H1 (cell line): ENCODE measurements around the gene NOSIP. TPM values are rescaled to one million over a fixed set of nuclear protein-coding genes. Genes with fewer than 3 reads are reported as not detected.

Experiments used
- CTCF ChIA-PET: fragments of 300-600 bp; sonication (Branson Sonifier 250); formaldehyde crosslinking; loops from one replicate; lab custom pipeline; 2021; ENCODE audit not compliant: partially characterized antibody; lab: Charles Lee
- POLR2A ChIA-PET: fragments of 300-600 bp; sonication (Branson Sonifier 250); formaldehyde crosslinking; loops from one replicate; lab custom pipeline; 2021; ENCODE audit warnings: inconsistent platforms; ENCODE audit not compliant: partially characterized antibody; lab: Charles Lee
- DNase-seq, 2 experiments: peaks; one replicate each; pipeline versions ENCODE4 v3.0.0 to v3.0.0-alpha.2; 2010 to 2022; ENCODE audit warnings: low spot score in 2 of 2, low read depth in 1 of 2, mixed read lengths in 1 of 2
- FAIRE-seq: peaks from 2 replicates; lab custom pipeline; 2011; peaks lifted over from hg19 to GRCh38; lab: Jason Lieb, UNC
- H2AFZ ChIP-seq: 2 replicates; pipeline ENCODE4 v1.8.1; 2012; ENCODE audit warnings: low read length, inconsistent platforms
- H2AK5ac ChIP-seq: 2 replicates; pipeline ENCODE4 v1.6.1; 2013; ENCODE audit warnings: low read depth, low read length
- H2BK120ac ChIP-seq: replicated peaks from 2 replicates; pipeline ENCODE3; 2013; ENCODE audit warnings: low read depth, low read length, inconsistent platforms
- H2BK12ac ChIP-seq: 2 replicates; pipeline ENCODE4 v1.6.1; 2013; ENCODE audit warnings: low read depth, low read length
- H2BK15ac ChIP-seq: 2 replicates; pipeline ENCODE4 v1.6.1; 2013; ENCODE audit warnings: low read length
- H2BK20ac ChIP-seq: 2 replicates; pipeline ENCODE4 v1.6.1; 2013; ENCODE audit warnings: low read length
- H2BK5ac ChIP-seq: 2 replicates; pipeline ENCODE4 v1.6.1; 2013; ENCODE audit warnings: low read depth, low read length
- H3K14ac ChIP-seq: 2 replicates; pipeline ENCODE4 v1.6.1; 2013; ENCODE audit warnings: inconsistent platforms; ENCODE audit not compliant: insufficient read length
- H3K18ac ChIP-seq: 2 replicates; pipeline ENCODE4 v1.6.1; 2013; ENCODE audit warnings: low read length; ENCODE audit errors: extremely low read depth
- H3K23ac ChIP-seq: 2 replicates; pipeline ENCODE4 v1.6.1; 2013; ENCODE audit warnings: inconsistent platforms; ENCODE audit not compliant: insufficient read length
- H3K23me2 ChIP-seq: 2 replicates; pipeline ENCODE4 v1.6.1; 2013; ENCODE audit warnings: low read depth, low read length
- H3K27ac ChIP-seq: 2 replicates; pipeline ENCODE4 v1.6.1; 2011; ENCODE audit warnings: low read depth, low read length, inconsistent platforms
- H3K27me3 ChIP-seq, 4 experiments: replicated peaks in 1 of 4; 1 replicate in 1 of 4; 2 replicates in 3 of 4; pipeline versions ENCODE4 v1.6.1 to v1.8.1; 2011 to 2013; ENCODE audit warnings: low read length in 3 of 4, mild to moderate bottlenecking in 3 of 4, inconsistent platforms in 2 of 4, mixed read lengths in 2 of 4, moderate library complexity in 1 of 4; ENCODE audit not compliant: control insufficient read depth in 3 of 4, insufficient read depth in 3 of 4; ENCODE audit errors: extremely low read depth in 1 of 4
- H3K36me3 ChIP-seq, 4 experiments: 2 replicates each; pipeline versions ENCODE4 v1.6.1 to v1.8.1; 2011 to 2013; ENCODE audit warnings: mild to moderate bottlenecking in 4 of 4, low read length in 3 of 4, moderate library complexity in 2 of 4, control low read depth in 1 of 4, inconsistent platforms in 1 of 4; ENCODE audit not compliant: insufficient read depth in 4 of 4, control insufficient read depth in 2 of 4
- H3K4ac ChIP-seq: replicated peaks from 2 replicates; pipeline ENCODE3; 2013; ENCODE audit warnings: low read length, low read depth, mixed read lengths, inconsistent platforms; ENCODE audit not compliant: insufficient read length
- H3K4me1 ChIP-seq, 4 experiments: replicated peaks in 1 of 4; 1 replicate in 1 of 4; 2 replicates in 3 of 4; pipeline versions ENCODE4 v1.6.1 to v1.8.1; 2011 to 2013; ENCODE audit warnings: low read length in 3 of 4, inconsistent platforms in 2 of 4, mixed read lengths in 1 of 4; ENCODE audit not compliant: insufficient read depth in 4 of 4, control insufficient read depth in 3 of 4
- H3K4me2 ChIP-seq, 2 experiments: 2 replicates each; pipeline versions ENCODE4 v1.6.1 to v1.8.1; 2011 to 2013; ENCODE audit warnings: low read depth in 2 of 2, low read length in 2 of 2, control low read depth in 1 of 2, inconsistent platforms in 1 of 2, mild to moderate bottlenecking in 1 of 2; ENCODE audit not compliant: insufficient read depth in 1 of 2
- H3K4me3 ChIP-seq, 4 experiments: fragments of 200-600, 300-600 bp in 1 of 4; sonication (generic), shearing (Covaris generic), sonication (Bioruptor Twin) in 1 of 4; 2 replicates each; pipeline versions ENCODE4 v1.5.1 to v1.8.1; 2011 to 2016; ENCODE audit warnings: low read length in 4 of 4, low read depth in 3 of 4, control low read depth in 2 of 4, inconsistent platforms in 2 of 4, mild to moderate bottlenecking in 2 of 4, mixed read lengths in 1 of 4, moderate library complexity in 1 of 4; ENCODE audit not compliant: insufficient read depth in 2 of 4; ENCODE audit errors: extremely low read depth in 1 of 4
- H3K56ac ChIP-seq: replicated peaks from 2 replicates; pipeline ENCODE3; 2013; ENCODE audit warnings: low read depth, mild to moderate bottlenecking, mixed read lengths, low read length, inconsistent platforms; ENCODE audit not compliant: insufficient read length
- H3K79me1 ChIP-seq: 2 replicates; pipeline ENCODE4 v1.6.1; 2013; ENCODE audit warnings: low read depth, low read length, control low read depth
- H3K79me2 ChIP-seq, 2 experiments: 2 replicates each; pipeline versions ENCODE4 v1.6.1 to v1.8.1; 2012 to 2013; ENCODE audit warnings: low read length in 2 of 2, mild to moderate bottlenecking in 2 of 2, inconsistent platforms in 1 of 2; ENCODE audit not compliant: insufficient read depth in 2 of 2, control insufficient read depth in 1 of 2
- H3K9ac ChIP-seq, 4 experiments: replicated peaks in 1 of 4; 1 replicate in 1 of 4; 2 replicates in 3 of 4; pipeline versions ENCODE4 v1.6.1 to v1.8.1; 2011 to 2013; ENCODE audit warnings: low read depth in 3 of 4, low read length in 3 of 4, control low read depth in 2 of 4, mild to moderate bottlenecking in 2 of 4, moderate library complexity in 2 of 4, inconsistent platforms in 1 of 4; ENCODE audit errors: extremely low read depth in 1 of 4
- H3K9me3 ChIP-seq, 2 experiments: 2 replicates each; pipeline versions ENCODE4 v1.6.1 to v1.8.1; 2012 to 2013; ENCODE audit warnings: mild to moderate bottlenecking in 2 of 2, moderate library complexity in 2 of 2, control low read depth in 1 of 2, inconsistent platforms in 1 of 2, low read depth in 1 of 2, low read length in 1 of 2, mixed read lengths in 1 of 2; ENCODE audit not compliant: insufficient read depth in 2 of 2
- H4K20me1 ChIP-seq, 2 experiments: replicated peaks in 1 of 2; 2 replicates each; pipeline versions ENCODE3 to v1.8.1; 2011 to 2013; ENCODE audit warnings: inconsistent platforms in 2 of 2, low read length in 2 of 2, mild to moderate bottlenecking in 1 of 2; ENCODE audit not compliant: insufficient read depth in 2 of 2, control insufficient read depth in 1 of 2
- H4K5ac ChIP-seq: 2 replicates; pipeline ENCODE4 v1.6.1; 2013; ENCODE audit warnings: low read length, low read depth, mixed read lengths, inconsistent platforms; ENCODE audit not compliant: insufficient read length
- H4K8ac ChIP-seq: 2 replicates; pipeline ENCODE4 v1.8.0; 2013; ENCODE audit warnings: mild to moderate bottlenecking, moderate library complexity, low read length, inconsistent platforms; ENCODE audit not compliant: insufficient read depth; ENCODE audit errors: extremely low read depth
- H4K91ac ChIP-seq: replicated peaks from 2 replicates; pipeline ENCODE3; 2013; ENCODE audit warnings: low read length, mixed read lengths, inconsistent platforms; ENCODE audit not compliant: insufficient read length
- BRCA1 ChIP-seq: IDR thresholded peaks from 2 replicates; pipeline ENCODE4 v1.6.1; 2012; ENCODE audit warnings: low read depth, low read length, improper control_type of control experiment
- CBX5 ChIP-seq: fragments of 300-800, 300-1000 bp; sonication (generic); IDR thresholded peaks from 2 replicates; pipeline ENCODE4 v1.7.1; 2016; ENCODE audit warnings: antibody characterized with exemption, low read length, low read depth
- CHD2 ChIP-seq: IDR thresholded peaks from 2 replicates; pipeline ENCODE4 v1.6.1; 2012; ENCODE audit warnings: low read length, improper control_type of control experiment
- EZH2 ChIP-seq: fragments of 200-600 bp; sonication (generic); IDR thresholded peaks from 2 replicates; pipeline ENCODE4 v1.7.1; 2012; ENCODE audit warnings: low read depth, mild to moderate bottlenecking, moderate library complexity, low read length, inconsistent platforms; ENCODE audit not compliant: severe bottlenecking
- HDAC2 ChIP-seq, 2 experiments: fragments of 300-600 bp in 1 of 2; sonication (generic) in 1 of 2; IDR thresholded peaks; 2 replicates each; pipeline ENCODE4 v1.6.1; 2011 to 2012; ENCODE audit warnings: low read depth in 2 of 2, low read length in 2 of 2, mild to moderate bottlenecking in 2 of 2, moderate library complexity in 2 of 2, borderline replicate concordance in 1 of 2, inconsistent platforms in 1 of 2
- MAFK ChIP-seq: IDR thresholded peaks from 2 replicates; pipeline ENCODE4 v1.6.1; 2012; ENCODE audit warnings: low read depth, mild to moderate bottlenecking, improper control_type of control experiment, low read length
- SAP30 ChIP-seq: fragments of 300-600 bp; sonication (generic); IDR thresholded peaks from 2 replicates; pipeline ENCODE4 v1.7.1; 2012; ENCODE audit warnings: low read length, moderate library complexity, mild to moderate bottlenecking, inconsistent platforms; ENCODE audit not compliant: insufficient read depth, insufficient replicate concordance
- SIN3A ChIP-seq, 2 experiments: IDR thresholded peaks in 1 of 2; conservative IDR thresholded peaks in 1 of 2; 2 replicates each; pipeline ENCODE4 v1.6.1; 2011 to 2012; ENCODE audit warnings: low read length in 2 of 2, improper control_type of control experiment in 1 of 2, low read depth in 1 of 2, mild to moderate bottlenecking in 1 of 2
- SIX5 ChIP-seq: IDR thresholded peaks from 2 replicates; pipeline ENCODE4 v1.6.1; 2011; ENCODE audit warnings: mild to moderate bottlenecking, low read depth, low read length
- SP4 ChIP-seq: IDR thresholded peaks from 2 replicates; pipeline ENCODE4 v1.6.1; 2012; ENCODE audit warnings: low read length, inconsistent platforms
- TEAD4 ChIP-seq: IDR thresholded peaks from 2 replicates; pipeline ENCODE4 v1.6.1; 2012; ENCODE audit warnings: low read depth, low read length, inconsistent platforms, mixed read lengths
- ZNF274 ChIP-seq: IDR thresholded peaks from 2 replicates; pipeline ENCODE4 v1.7.0; 2012; ENCODE audit warnings: low read length, borderline replicate concordance; ENCODE audit errors: extremely low read depth
- WGBS, 2 experiments: shearing (Covaris generic) in 1 of 2; methylation state at CpG; one replicate each; pipeline versions ENCODE4 v1.1.6 to v1.1.7; 2013 to 2015; ENCODE audit warnings: low lambda C conversion rate in 2 of 2, mixed read lengths in 2 of 2, inconsistent platforms in 1 of 2, low coverage in 1 of 2, missing lambda C conversion rate in 1 of 2; ENCODE audit not compliant: insufficient replicate concordance in 2 of 2, insufficient coverage in 1 of 2, insufficient read length in 1 of 2; ENCODE audit errors: extremely low coverage in 1 of 2, missing lambda C conversion rate in 1 of 2; 5-methylcytosine and 5-hydroxymethylcytosine counted together
- polyA plus RNA-seq, 7 experiments: library from polyadenylated mRNA; depleted of rRNA in 3 of 7; stranded (reverse) in 5 of 7; unstranded in 2 of 7; fragments of >200 nt in 5 of 7; fragments of 200-250 nt in 2 of 7; gene quantifications; 1 replicate in 5 of 7; 2 replicates in 1 of 7; 4 replicates in 1 of 7; pipeline versions ENCODE4 v1.2.1 to v1.2.3, GENCODE V29; 2011 to 2013; ENCODE audit warnings: missing spikeins in 2 of 7, mixed read lengths in 2 of 7
- total RNA-seq: library from RNA; stranded (reverse); fragmentation: NEBNext Ultra II Directional; extraction: Animal tissue kit (Norgen Biotek cat#: 25700); gene quantifications from 2 replicates; pipeline ENCODE4 v1.2.1, GENCODE V29; 2021

Gene NOSIP
- total and polyA plus RNA-seq, 2 of the 8 experiments (the other 6 are each of a cell fraction or from before 2014, with no cell fraction given), result 85.1 to 192 TPM

DNA sequence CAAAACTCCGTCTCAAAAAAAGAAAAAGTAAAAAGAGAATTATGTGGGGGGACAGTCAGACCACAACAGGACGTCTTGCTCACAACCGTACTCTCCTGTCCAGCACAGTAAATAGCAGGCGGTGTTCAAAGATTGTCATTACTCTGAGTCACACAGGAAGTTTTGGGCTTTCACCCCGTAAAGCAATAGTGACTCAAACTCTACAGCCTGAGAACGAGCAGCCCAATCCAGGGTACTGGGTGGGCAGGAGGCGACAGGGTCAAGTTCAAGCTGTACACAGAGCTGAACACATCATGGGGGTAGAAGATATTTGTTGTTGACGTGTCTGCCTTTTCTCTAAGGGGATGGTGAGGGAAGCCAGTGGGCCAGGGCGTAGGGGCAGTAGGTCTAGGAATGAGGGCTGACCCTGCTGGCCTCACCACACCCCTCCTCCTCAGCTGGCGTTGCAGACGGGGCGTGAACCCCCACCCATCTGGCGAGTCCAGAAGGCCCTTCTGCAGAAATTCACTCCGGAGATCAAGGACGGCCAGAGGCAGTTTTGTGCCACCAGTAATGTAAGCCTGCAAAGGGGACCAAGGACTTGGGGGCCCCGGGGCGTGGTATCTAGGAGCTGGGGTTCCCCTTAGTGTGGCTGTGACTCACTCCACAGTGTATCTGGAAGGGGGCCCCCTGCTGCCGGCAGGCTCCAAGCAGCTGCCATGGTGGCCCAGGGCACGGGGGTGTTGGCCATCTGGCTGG is 33.9 kb upstream of the NOSIP start:
- Histone ChIP-seq H3K23me2 (no peaks in the 10 kb centered on the region), H3K4me1 (no peaks in the 10 kb centered on the region), H4K8ac (no peak overlapping the region; the same call in 1 of the 2 replicates), H3K4ac (no peak overlapping the region), H3K27me3 (no peaks in the 10 kb centered on the region), H3K4me2 (no peak overlapping the region), H2BK5ac (no peak overlapping the region), H3K56ac (no peak overlapping the region), H3K18ac (no peak overlapping the region), H2BK20ac (no peak overlapping the region), H3K4me3 (no peak overlapping the region), H4K20me1 (peaks cover 14 to 24% of the 10 kb centered on the region in 2 experiments), H3K9me3 (no peaks in the 10 kb centered on the region), H3K23ac (no peak overlapping the region), H2AK5ac (no peak overlapping the region), H3K14ac (no peak overlapping the region), H3K79me1 (peaks cover 12% of the 10 kb centered on the region), H2BK15ac (no peak overlapping the region), H2AFZ (no peak overlapping the region), H2BK120ac (no peak overlapping the region), H3K79me2 (peaks cover 0 to 38% of the 10 kb centered on the region in 2 experiments; a peak in 2 of 4 replicates), H3K9ac (no peak overlapping the region), H4K5ac (no peak overlapping the region), H4K91ac (no peak overlapping the region), H3K27ac (no peak overlapping the region), H2BK12ac (no peak overlapping the region), H3K36me3 (peaks cover 15 to 62% (median 35%) of the 10 kb centered on the region in 4 experiments)
- CTCF ChIA-PET, result interaction anchor here (1.0 to 1.5 kb wide), 4 partner anchors 9 to 71 kb away, joined by 3 to 6 read pairs (median 3); no protein-coding TSS in a partner anchor
- POLR2A ChIA-PET, result interaction anchor here (37.8 to 50.7 kb wide), 2 partner anchors 10 to 12 kb away, joined by 840 read pairs; partner anchors contain the start of genes PRR12, RRAS and SCAF1
- DNase-seq (no peak), FAIRE-seq (no peak)
- WGBS, 2 experiments, result 91% methylated on average over 19 of the region's 19 CpGs; no CpG with 5 or more reads in 1 of the 2 experiments
- no peak for TF ChIP-seq MAFK
- no peak for TF ChIP-seq CBX5
- no peak for TF ChIP-seq CHD2
- TF ChIP-seq TEAD4, result no peak
- TF ChIP-seq SIX5, result no peak
- TF ChIP-seq ZNF274, result no peak
- TF ChIP-seq EZH2, result no peak
- TF ChIP-seq HDAC2 (IDR thresholded peaks at IDR 0.05; ENCODE audit: borderline replicate concordance in 1 of 2, low read depth in 2 of 2, low read length in 2 of 2), result no peak
- no peak for TF ChIP-seq SIN3A (conservative IDR thresholded peaks at IDR 0.05 in 1 of 2, IDR thresholded peaks at IDR 0.05 in 1 of 2; ENCODE audit: low read depth in 1 of 2, low read length in 2 of 2)
- no peak for TF ChIP-seq SP4
- TF ChIP-seq BRCA1, result no peak
- no peak for TF ChIP-seq SAP30
